GM19025 (cell line): ENCODE results near the gene ME2.
"Not testable (repeated sequence)": the region's sequence is repeated elsewhere in the genome, so short reads cannot be mapped to it uniquely, and the experiment has no call there.

ENCODE experiments used
- ATAC-seq: cut with Tn5 transposase; IDR thresholded peaks from one replicate; pipeline ENCODE4 v1.9.1; 2021; ENCODE audit warnings: mild to moderate bottlenecking, low read depth, moderate library complexity; ENCODE audit not compliant: unreplicated experiment

The ME2 gene

GRCh38 chr18:50909261-50909660, 30.3 kb downstream of the ME2 start:
- no peak for ATAC-seq

- ATAC-seq, result no peak
These were observed 32.1 kb downstream of the ME2 start for GRCh38 chr18:50911006-50911405.

- ATAC-seq, result no peak
These were observed 38.1 kb downstream of the ME2 start for GRCh38 chr18:50917021-50917420.

GRCh38 chr18:50918153-50918552, 39.2 kb downstream of the ME2 start:
- no peak for ATAC-seq

- no peak for ATAC-seq
These were observed 45.5 kb downstream of the ME2 start for GRCh38 chr18:50924372-50924771.

GRCh38 chr18:50926521-50926920, 47.6 kb downstream of the ME2 start:
- no peak for ATAC-seq

GRCh38 chr18:50928551-50928950, 49.6 kb downstream of the ME2 start:
- ATAC-seq, result no peak

- no peak for ATAC-seq
These were observed 54.8 kb downstream of the ME2 start for GRCh38 chr18:50933684-50934083.

GRCh38 chr18:50934545-50935211, 55.8 kb downstream of the ME2 start:
- no peak for ATAC-seq

- no peak for ATAC-seq
These were observed 56.7 kb downstream of the ME2 start for GRCh38 chr18:50935493-50936191.

GRCh38 chr18:50937183-50937582, 58.3 kb downstream of the ME2 start:
- no peak for ATAC-seq

- no peak for ATAC-seq
These were observed 60.0 kb downstream of the ME2 start for GRCh38 chr18:50938912-50939311.

GRCh38 chr18:50944245-50944932, 65.5 kb downstream of the ME2 start:
- no peak for ATAC-seq

GRCh38 chr18:50945918-50946317, 67.0 kb downstream of the ME2 start:
- not testable (repeated sequence) for ATAC-seq

- ATAC-seq, result no peak
These were observed 69.0 kb downstream of the ME2 start for GRCh38 chr18:50947899-50948298.

GRCh38 chr18:50949185-50949584, 70.3 kb downstream of the ME2 start:
- no peak for ATAC-seq

GRCh38 chr18:50950626-50951025, 71.7 kb downstream of the ME2 start:
- no peak for ATAC-seq

GRCh38 chr18:50953822-50954221, 74.9 kb downstream of the ME2 start:
- ATAC-seq, result no peak

- no peak for ATAC-seq
These were observed 76.3 kb downstream of the ME2 start for GRCh38 chr18:50955253-50955652.

GRCh38 chr18:50956116-50956515, 77.2 kb downstream of the ME2 start:
- no peak for ATAC-seq

- ATAC-seq, result no peak
These were observed 83.1 kb downstream of the ME2 start for GRCh38 chr18:50961974-50962373.
